HEK293 (cell line): Measurements from ENCODE around the gene BCL11B.
A peak's percentile ranks its signal among the peaks of the same experiment; 100 is the strongest.

Experiments
- CTCF ChIA-PET: fragments of 350-600 bp; formaldehyde crosslinking; extraction: SDS; loops from one replicate; lab custom pipeline; 2021; ENCODE audit warnings: antibody characterized with exemption; lab: Yijun Ruan, JAX
- POLR2A ChIA-PET: fragments of 300-600 bp; formaldehyde crosslinking; extraction: SDS; loops from one replicate; lab custom pipeline; 2020; ENCODE audit warnings: antibody characterized with exemption, inconsistent platforms; lab: Yijun Ruan, JAX
- H3K27ac ChIP-seq: fragments of 200-500 bp; sonication (Bioruptor generic); 2 replicates; pipeline ENCODE4 v1.5.1; 2014; ENCODE audit warnings: low read depth, low read length, control low read depth, inconsistent platforms; ENCODE audit errors: extremely low read depth
- H3K36me3 ChIP-seq, 2 experiments: fragments of 200-500 bp in 1 of 2; sonication (Bioruptor generic) in 1 of 2; 1 replicate in 1 of 2; 2 replicates in 1 of 2; pipeline ENCODE4 v1.5.1; 2014 to 2017; ENCODE audit warnings: inconsistent platforms in 2 of 2, low read length in 2 of 2; ENCODE audit not compliant: control insufficient read depth in 2 of 2, insufficient read depth in 1 of 2
- H3K4me1 ChIP-seq: fragments of 200-500 bp; sonication (Bioruptor generic); 2 replicates; pipeline ENCODE4 v1.5.1; 2014; ENCODE audit warnings: mild to moderate bottlenecking, low read length, inconsistent platforms; ENCODE audit not compliant: control insufficient read depth, insufficient read depth
- H3K4me3 ChIP-seq: 2 replicates; pipeline ENCODE4 v1.5.1; 2011; ENCODE audit warnings: low read depth, mild to moderate bottlenecking, control low read depth, low read length, moderate library complexity
- H3K9me3 ChIP-seq: fragments of 200-500 bp; sonication (Bioruptor generic); 2 replicates; pipeline ENCODE4 v1.5.1; 2014; ENCODE audit warnings: low read depth, low read length, inconsistent platforms; ENCODE audit not compliant: control insufficient read depth, insufficient read depth
- EGR2 ChIP-seq: fragments of 450-650 bp; formaldehyde crosslinking; IDR thresholded peaks from 2 replicates; pipeline ENCODE4 v1.5.1; 2016; ENCODE audit warnings: low read depth, missing biosample characterization, missing genetic modification characterization
- ELK4 ChIP-seq: IDR thresholded peaks from 2 replicates; pipeline ENCODE4 v1.6.1; 2011; ENCODE audit warnings: mild to moderate bottlenecking, low read depth, low read length, borderline replicate concordance
- GLI4 ChIP-seq: fragments of 450-650 bp; formaldehyde crosslinking; IDR thresholded peaks from 2 replicates; pipeline ENCODE4 v1.5.1; 2016; ENCODE audit warnings: missing biosample characterization, missing genetic modification characterization
- HOXD13 ChIP-seq: sonication (generic); formaldehyde crosslinking; IDR thresholded peaks from 2 replicates; pipeline ENCODE4 v1.8.0; 2022; ENCODE audit warnings: missing genetic modification reagents, borderline replicate concordance
- KLF16 ChIP-seq: fragments of 450-650 bp; formaldehyde crosslinking; IDR thresholded peaks from 2 replicates; pipeline ENCODE4 v1.5.1; 2017; ENCODE audit warnings: missing biosample characterization, missing genetic modification characterization
- KLF7 ChIP-seq: fragments of 450-650 bp; formaldehyde crosslinking; IDR thresholded peaks from 2 replicates; pipeline ENCODE4 v1.5.1; 2016; ENCODE audit warnings: missing biosample characterization, missing genetic modification characterization, borderline replicate concordance
- PATZ1 ChIP-seq: fragments of 450-650 bp; formaldehyde crosslinking; IDR thresholded peaks from 2 replicates; pipeline ENCODE4 v1.5.1; 2016; ENCODE audit warnings: missing biosample characterization, missing genetic modification characterization
- SCRT1 ChIP-seq: fragments of 450-650 bp; formaldehyde crosslinking; IDR thresholded peaks from 2 replicates; pipeline ENCODE4 v1.5.1; 2016; ENCODE audit warnings: missing biosample characterization, missing genetic modification characterization, borderline replicate concordance
- ZBTB21 ChIP-seq: fragments of 450-650 bp; formaldehyde crosslinking; IDR thresholded peaks from 2 replicates; pipeline ENCODE4 v1.5.1; 2017; ENCODE audit warnings: missing biosample characterization, missing genetic modification characterization
- ZFHX2 ChIP-seq: fragments of 450-650 bp; formaldehyde crosslinking; conservative IDR thresholded peaks from 2 replicates; pipeline ENCODE4 v1.5.1; 2016; ENCODE audit warnings: missing biosample characterization, missing genetic modification characterization
- ZFP41 ChIP-seq: fragments of 450-650 bp; formaldehyde crosslinking; IDR thresholded peaks from 2 replicates; pipeline ENCODE4 v1.5.1; 2016; ENCODE audit warnings: missing biosample characterization, missing genetic modification characterization, borderline replicate concordance
- ZNF112 ChIP-seq: fragments of 450-650 bp; formaldehyde crosslinking; IDR thresholded peaks from 2 replicates; pipeline ENCODE4 v1.5.0; 2017; ENCODE audit warnings: missing biosample characterization, missing genetic modification characterization
- ZNF121 ChIP-seq: fragments of 450-650 bp; formaldehyde crosslinking; IDR thresholded peaks from 2 replicates; pipeline ENCODE4 v1.5.1; 2016; ENCODE audit warnings: missing biosample characterization, missing genetic modification characterization
- ZNF146 ChIP-seq: fragments of 450-650 bp; formaldehyde crosslinking; IDR thresholded peaks from 2 replicates; pipeline ENCODE4 v1.5.1; 2016; ENCODE audit warnings: missing biosample characterization, missing genetic modification characterization
- ZNF19 ChIP-seq: fragments of 450-650 bp; formaldehyde crosslinking; IDR thresholded peaks from 2 replicates; pipeline ENCODE4; 2016; ENCODE audit warnings: missing biosample characterization, missing genetic modification characterization, low read depth
- ZNF335 ChIP-seq: fragments of 450-650 bp; formaldehyde crosslinking; conservative IDR thresholded peaks from 2 replicates; pipeline ENCODE4 v1.5.1; 2016; ENCODE audit warnings: missing biosample characterization, missing genetic modification characterization
- ZNF37A ChIP-seq: fragments of 450-650 bp; IDR thresholded peaks from 2 replicates; pipeline ENCODE4 v1.5.1; 2018; ENCODE audit warnings: missing biosample characterization, missing genetic modification characterization
- ZNF48 ChIP-seq: fragments of 450-650 bp; formaldehyde crosslinking; IDR thresholded peaks from 2 replicates; pipeline ENCODE4 v1.5.1; 2016; ENCODE audit warnings: missing biosample characterization, missing genetic modification characterization
- ZNF596 ChIP-seq: fragments of 450-650 bp; IDR thresholded peaks from 2 replicates; pipeline ENCODE4 v1.5.0; 2018; ENCODE audit warnings: missing biosample characterization, mild to moderate bottlenecking, missing genetic modification characterization, moderate library complexity
- ZNF610 ChIP-seq: fragments of 450-650 bp; formaldehyde crosslinking; IDR thresholded peaks from 2 replicates; pipeline ENCODE4 v1.5.1; 2016; ENCODE audit warnings: missing biosample characterization, missing genetic modification characterization, borderline replicate concordance
- ZNF629 ChIP-seq: fragments of 450-650 bp; formaldehyde crosslinking; IDR thresholded peaks from 2 replicates; pipeline ENCODE4 v1.5.1; 2017; ENCODE audit warnings: missing biosample characterization, missing genetic modification characterization
- ZNF677 ChIP-seq: fragments of 450-650 bp; IDR thresholded peaks from 2 replicates; pipeline ENCODE4 v1.5.0; 2018; ENCODE audit warnings: missing biosample characterization, mild to moderate bottlenecking, missing genetic modification characterization, moderate library complexity
- ZNF776 ChIP-seq: fragments of 450-650 bp; formaldehyde crosslinking; IDR thresholded peaks from 2 replicates; pipeline ENCODE4 v1.5.0; 2017; ENCODE audit warnings: missing biosample characterization, missing genetic modification characterization, borderline replicate concordance
- ZNF792 ChIP-seq: fragments of 450-650 bp; formaldehyde crosslinking; IDR thresholded peaks from 2 replicates; pipeline ENCODE4 v1.5.1; 2016; ENCODE audit warnings: missing biosample characterization, missing genetic modification characterization
- ZSCAN18 ChIP-seq: fragments of 450-650 bp; formaldehyde crosslinking; IDR thresholded peaks from 2 replicates; pipeline ENCODE4 v1.5.1; 2016; ENCODE audit warnings: missing biosample characterization, missing genetic modification characterization
- TF ChIP-seq, protein P1 (sequence below): sonication (generic); formaldehyde crosslinking; IDR thresholded peaks from 2 replicates; pipeline ENCODE4 v1.8.1; 2022; ENCODE audit warnings: mild to moderate bottlenecking, moderate library complexity, missing genetic modification reagents
- TF ChIP-seq, protein P2 (sequence below): fragments of 450-650 bp; formaldehyde crosslinking; optimal IDR thresholded peaks from 2 replicates; pipeline ENCODE3; 2016; ENCODE audit warnings: missing biosample characterization, mild to moderate bottlenecking, missing genetic modification characterization
- TF ChIP-seq, protein P3 (sequence below): fragments of 450-650 bp; formaldehyde crosslinking; IDR thresholded peaks from 2 replicates; pipeline ENCODE4 v1.5.1; 2017; ENCODE audit warnings: missing biosample characterization, missing genetic modification characterization

Gene BCL11B

GRCh38 chr14:99189201-99189801 is 82.7 kb downstream of the BCL11B start:
- no peak for TF ChIP-seq ZNF776 (tag by site-specific recombination)
- TF ChIP-seq ZNF19: no peak
- TF ChIP-seq PATZ1: no peak
- peak; percentile 73; the same call in 1 of the 2 replicates for TF ChIP-seq EGR2 (tag by site-specific recombination)
- TF ChIP-seq SCRT1 (tag by site-specific recombination): no peak
- TF ChIP-seq ZBTB21 (tag by site-specific recombination): no peak
- no peak for TF ChIP-seq KLF16 (tag by site-specific recombination)
- no peak for TF ChIP-seq ZNF677 (tag by site-specific recombination)
- TF ChIP-seq ZNF335 (tag by site-specific recombination): no peak
- TF ChIP-seq ZFHX2 (tag by site-specific recombination): peak; percentile 88
- no peak for TF ChIP-seq ZNF48 (tag by site-specific recombination)
- TF ChIP-seq ZNF792 (tag by site-specific recombination): no peak
- no peak for TF ChIP-seq ZFP41 (tag by site-specific recombination)
- TF ChIP-seq ZNF146 (tag by site-specific recombination): no peak
- TF ChIP-seq, protein P1, sequence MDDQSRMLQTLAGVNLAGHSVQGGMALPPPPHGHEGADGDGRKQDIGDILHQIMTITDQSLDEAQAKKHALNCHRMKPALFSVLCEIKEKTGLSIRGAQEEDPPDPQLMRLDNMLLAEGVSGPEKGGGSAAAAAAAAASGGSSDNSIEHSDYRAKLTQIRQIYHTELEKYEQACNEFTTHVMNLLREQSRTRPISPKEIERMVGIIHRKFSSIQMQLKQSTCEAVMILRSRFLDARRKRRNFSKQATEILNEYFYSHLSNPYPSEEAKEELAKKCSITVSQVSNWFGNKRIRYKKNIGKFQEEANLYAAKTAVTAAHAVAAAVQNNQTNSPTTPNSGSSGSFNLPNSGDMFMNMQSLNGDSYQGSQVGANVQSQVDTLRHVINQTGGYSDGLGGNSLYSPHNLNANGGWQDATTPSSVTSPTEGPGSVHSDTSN (CRISPR knock-in tag): no peak
- no peak for TF ChIP-seq ZSCAN18 (tag by site-specific recombination)
- TF ChIP-seq, protein P2, sequence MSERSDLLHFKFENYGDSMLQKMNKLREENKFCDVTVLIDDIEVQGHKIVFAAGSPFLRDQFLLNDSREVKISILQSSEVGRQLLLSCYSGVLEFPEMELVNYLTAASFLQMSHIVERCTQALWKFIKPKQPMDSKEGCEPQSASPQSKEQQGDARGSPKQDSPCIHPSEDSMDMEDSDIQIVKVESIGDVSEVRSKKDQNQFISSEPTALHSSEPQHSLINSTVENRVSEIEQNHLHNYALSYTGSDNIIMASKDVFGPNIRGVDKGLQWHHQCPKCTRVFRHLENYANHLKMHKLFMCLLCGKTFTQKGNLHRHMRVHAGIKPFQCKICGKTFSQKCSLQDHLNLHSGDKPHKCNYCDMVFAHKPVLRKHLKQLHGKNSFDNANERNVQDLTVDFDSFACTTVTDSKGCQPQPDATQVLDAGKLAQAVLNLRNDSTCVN (tag by site-specific recombination): no peak
- TF ChIP-seq, protein P3, sequence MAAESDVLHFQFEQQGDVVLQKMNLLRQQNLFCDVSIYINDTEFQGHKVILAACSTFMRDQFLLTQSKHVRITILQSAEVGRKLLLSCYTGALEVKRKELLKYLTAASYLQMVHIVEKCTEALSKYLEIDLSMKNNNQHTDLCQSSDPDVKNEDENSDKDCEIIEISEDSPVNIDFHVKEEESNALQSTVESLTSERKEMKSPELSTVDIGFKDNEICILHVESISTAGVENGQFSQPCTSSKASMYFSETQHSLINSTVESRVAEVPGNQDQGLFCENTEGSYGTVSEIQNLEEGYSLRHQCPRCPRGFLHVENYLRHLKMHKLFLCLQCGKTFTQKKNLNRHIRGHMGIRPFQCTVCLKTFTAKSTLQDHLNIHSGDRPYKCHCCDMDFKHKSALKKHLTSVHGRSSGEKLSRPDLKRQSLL (tag by site-specific recombination): no peak
- Histone ChIP-seq H3K9me3 (no peaks in the 10 kb centered on the region), H3K4me1 (peaks cover 16% of the 10 kb centered on the region), H3K27ac (no peak overlapping the region), H3K4me3 (no peak overlapping the region), H3K36me3 (no peaks in the 10 kb centered on the region)
- ChIA-PET POLR2A (no interaction called here), CTCF (no interaction called here)

GRCh38 chr14:99188731-99189191 is 83.2 kb downstream of the BCL11B start:
- no peak overlapping the region for H3K27ac ChIP-seq
- H3K36me3 ChIP-seq: no peaks in the 10 kb centered on the region
- no peak overlapping the region for H3K4me3 ChIP-seq
- ChIA-PET CTCF (no interaction called here), POLR2A (no interaction called here)
- peaks cover 16% of the 10 kb centered on the region for H3K4me1 ChIP-seq
- TF ChIP-seq ZNF596 (tag by site-specific recombination) (no peak), ZNF610 (tag by site-specific recombination) (no peak), ZNF112 (tag by site-specific recombination) (no peak), ZNF629 (tag by site-specific recombination) (no peak), ZNF677 (tag by site-specific recombination) (no peak), ELK4 (no peak), HOXD13 (no peak), KLF7 (tag by site-specific recombination) (no peak), ZNF121 (tag by site-specific recombination) (no peak), GLI4 (no peak), ZNF37A (tag by site-specific recombination) (no peak)
- H3K9me3 ChIP-seq: no peaks in the 10 kb centered on the region
